IPS-15b (cell line): ENCODE data around the gene PRR35.

ENCODE experiments used
- H3K27me3 ChIP-seq: one replicate; pipeline ENCODE4 v1.6.1; 2013; ENCODE audit warnings: low read length; ENCODE audit not compliant: control insufficient read depth, insufficient read depth
- H3K36me3 ChIP-seq: one replicate; pipeline ENCODE4 v1.6.1; 2013; ENCODE audit warnings: low read length; ENCODE audit not compliant: control insufficient read depth, insufficient read depth
- H3K4me1 ChIP-seq: one replicate; pipeline ENCODE4 v1.6.1; 2013; ENCODE audit warnings: mild to moderate bottlenecking, low read length; ENCODE audit not compliant: control insufficient read depth, insufficient read depth
- H3K4me3 ChIP-seq: one replicate; pipeline ENCODE4 v1.5.1; 2013; ENCODE audit warnings: low read depth, low read length
- H3K9ac ChIP-seq: one replicate; pipeline ENCODE4 v1.6.1; 2013; ENCODE audit warnings: low read depth, mild to moderate bottlenecking, low read length
- H3K9me3 ChIP-seq: one replicate; pipeline ENCODE4 v1.6.1; 2013; ENCODE audit warnings: mild to moderate bottlenecking, low read length; ENCODE audit not compliant: control insufficient read depth, insufficient read depth

The PRR35 gene

GRCh38 chr16:522320-523096 is 37.7 kb upstream of the PRR35 start:
- no peak overlapping the region for H3K4me3 ChIP-seq
- H3K9ac ChIP-seq: no peak overlapping the region
- H3K9me3 ChIP-seq: no peaks in the 10 kb centered on the region
- H3K4me1 ChIP-seq: peaks cover 6% of the 10 kb centered on the region
- no peaks in the 10 kb centered on the region for H3K27me3 ChIP-seq
- peaks cover 18% of the 10 kb centered on the region for H3K36me3 ChIP-seq

GRCh38 chr16:523097-523741 is 37.0 kb upstream of the PRR35 start:
- H3K9ac ChIP-seq: no peak overlapping the region
- peaks cover 6% of the 10 kb centered on the region for H3K4me1 ChIP-seq
- no peak overlapping the region for H3K4me3 ChIP-seq
- H3K27me3 ChIP-seq: no peaks in the 10 kb centered on the region
- no peaks in the 10 kb centered on the region for H3K9me3 ChIP-seq
- H3K36me3 ChIP-seq: peaks cover 18% of the 10 kb centered on the region

GRCh38 chr16:524274-525040 is 35.7 kb upstream of the PRR35 start:
- Histone ChIP-seq H3K4me3 (no peak overlapping the region), H3K9me3 (no peaks in the 10 kb centered on the region), H3K27me3 (no peaks in the 10 kb centered on the region), H3K4me1 (peaks cover 12% of the 10 kb centered on the region), H3K36me3 (peaks cover 10% of the 10 kb centered on the region), H3K9ac (no peak overlapping the region)

- Histone ChIP-seq H3K9me3 (no peaks in the 10 kb centered on the region), H3K36me3 (peaks cover 7% of the 10 kb centered on the region), H3K27me3 (no peaks in the 10 kb centered on the region), H3K4me1 (peaks cover 12% of the 10 kb centered on the region), H3K9ac (no peak overlapping the region), H3K4me3 (no peak overlapping the region)
Observed at GRCh38 chr16:525123-525519, 35.1 kb upstream of the PRR35 start.

GRCh38 chr16:525520-526180 is 34.5 kb upstream of the PRR35 start:
- no peaks in the 10 kb centered on the region for H3K9me3 ChIP-seq
- peaks cover 6% of the 10 kb centered on the region for H3K36me3 ChIP-seq
- H3K9ac ChIP-seq: no peak overlapping the region
- H3K4me1 ChIP-seq: peaks cover 12% of the 10 kb centered on the region
- peak overlapping the region; percentile 80 for H3K4me3 ChIP-seq
- no peaks in the 10 kb centered on the region for H3K27me3 ChIP-seq

- H3K27me3 ChIP-seq: no peaks in the 10 kb centered on the region
- peak overlapping the region; percentile 94 for H3K9ac ChIP-seq
- H3K4me3 ChIP-seq: peak overlapping the region; percentile 80
- H3K36me3 ChIP-seq: peaks cover 2% of the 10 kb centered on the region
- no peaks in the 10 kb centered on the region for H3K9me3 ChIP-seq
- peaks cover 12% of the 10 kb centered on the region for H3K4me1 ChIP-seq
Observed at GRCh38 chr16:526181-527014, 33.8 kb upstream of the PRR35 start.

GRCh38 chr16:527015-527903 is 32.9 kb upstream of the PRR35 start, which contains the start of gene CAPN15:
Gene CAPN15 (plus strand): TSS chr16:527712. CDS start chr16:546839, 19,127 bp downstream.
- H3K27me3 ChIP-seq: no peaks in the 10 kb centered on the region
- peaks cover 12% of the 10 kb centered on the region for H3K4me1 ChIP-seq
- no peaks in the 10 kb centered on the region for H3K36me3 ChIP-seq
- peak within 1 kb of the TSS; percentile 80 for H3K4me3 ChIP-seq
- no peaks in the 10 kb centered on the region for H3K9me3 ChIP-seq
- peak within 1 kb of the TSS; percentile 94 for H3K9ac ChIP-seq

- Histone ChIP-seq H3K9ac (peak overlapping the region; percentile 70), H3K4me1 (peaks cover 12% of the 10 kb centered on the region), H3K27me3 (no peaks in the 10 kb centered on the region), H3K36me3 (no peaks in the 10 kb centered on the region), H3K9me3 (no peaks in the 10 kb centered on the region), H3K4me3 (peak overlapping the region; percentile 76)
Observed at GRCh38 chr16:528111-529011, 31.8 kb upstream of the PRR35 start.

GRCh38 chr16:529012-529575 is 31.1 kb upstream of the PRR35 start:
- peak overlapping the region; percentile 76 for H3K4me3 ChIP-seq
- H3K4me1 ChIP-seq: peaks cover 12% of the 10 kb centered on the region
- peak overlapping the region; percentile 70 for H3K9ac ChIP-seq
- H3K27me3 ChIP-seq: no peaks in the 10 kb centered on the region
- H3K9me3 ChIP-seq: no peaks in the 10 kb centered on the region
- no peaks in the 10 kb centered on the region for H3K36me3 ChIP-seq
